Measurements from ENCODE around the gene JSRP1.

JSRP1 gene

GRCh38 chr19:2266183-2266993 is 10.2 kb upstream of the JSRP1 start:
- DNase-seq = peak; percentile 90 to 96 (median 93)

GRCh38 chr19:2261438-2262172 is 5.4 kb upstream of the JSRP1 start:
- DNase-seq = peak; percentile 57 to 80 (median 61)

- peak in 1 of 3 donors; percentile 41 for DNase-seq
Measured at GRCh38 chr19:2260341-2260805, 4.2 kb upstream of the JSRP1 start.

GRCh38 chr19:2259336-2259735 is 3.1 kb upstream of the JSRP1 start:
- no peak for DNase-seq

- no peak for DNase-seq
Measured at GRCh38 chr19:2255112-2255845, 938 bp downstream of the JSRP1 start.

GRCh38 chr19:2254064-2254872 is 1.9 kb downstream of the JSRP1 start:
- DNase-seq = no peak

- peak in 1 of 3 donors; percentile 36 for DNase-seq
Measured at GRCh38 chr19:2253106-2254063, 2.8 kb downstream of the JSRP1 start.

GRCh38 chr19:2252797-2253105 is 3.5 kb downstream of the JSRP1 start:
- DNase-seq = no peak

GRCh38 chr19:2252055-2252796 is 4.0 kb downstream of the JSRP1 start:
- DNase-seq = no peak

- peak in 2 of 3 donors; percentile 28 to 47 for DNase-seq
Measured at GRCh38 chr19:2251106-2252054, 4.8 kb downstream of the JSRP1 start.

GRCh38 chr19:2250766-2251105 is 5.5 kb downstream of the JSRP1 start:
- DNase-seq = no peak

- DNase-seq = no peak
Measured at GRCh38 chr19:2249880-2250765, 6.1 kb downstream of the JSRP1 start.

GRCh38 chr19:2249010-2249866 is 7.0 kb downstream of the JSRP1 start, which contains the start of gene AMH:
Gene AMH (plus strand): TSS chr19:2249323. CDS start chr19:2249333, 10 bp downstream.
- no peak for DNase-seq

- DNase-seq = no peak
Measured at GRCh38 chr19:2248136-2249009, 7.8 kb downstream of the JSRP1 start.

- DNase-seq = no peak
Measured at GRCh38 chr19:2247433-2248101, 8.7 kb downstream of the JSRP1 start.
